HT1080 (cell line): ENCODE measurements around the gene ZBED4. TPM values are rescaled to one million over a fixed set of nuclear protein-coding genes. Genes with fewer than 3 reads are reported as not detected.

Experiments used
- DNase-seq: peaks from one replicate; pipeline ENCODE4 v3.0.0-alpha.2; 2015; ENCODE audit warnings: low read depth
- total RNA-seq: library from RNA; depleted of rRNA; stranded (reverse); fragments of >200 nt; shearing (Covaris generic); gene quantifications from 2 replicates; pipeline ENCODE4 v1.2.3, GENCODE V29; 2014

The ZBED4 gene
- total RNA-seq, 1 experiment from 2014 or later: 15.1 TPM

GRCh38 chr22:49825944-49826602 lies 27.6 kb upstream of the ZBED4 start:
- DNase-seq: peak; percentile 31

GRCh38 chr22:49826603-49827270 lies 26.9 kb upstream of the ZBED4 start:
- no peak for DNase-seq

GRCh38 chr22:49827271-49827852 lies 26.3 kb upstream of the ZBED4 start:
- no peak for DNase-seq

GRCh38 chr22:49827853-49828598 lies 25.6 kb upstream of the ZBED4 start, which contains the start of gene BRD1:
Gene BRD1, minus strand, starts transcription at chr22:49827873. Its CDS starts 3,556 bp downstream, at chr22:49824317.
- DNase-seq: no peak

GRCh38 chr22:49828599-49828965 lies 25.1 kb upstream of the ZBED4 start:
- DNase-seq: no peak

- no peak for DNase-seq
Measured at GRCh38 chr22:49829044-49829853, 24.4 kb upstream of the ZBED4 start.

- no peak for DNase-seq
Measured at GRCh38 chr22:49833340-49834007, 20.2 kb upstream of the ZBED4 start.

- peak; percentile 63 for DNase-seq
Measured at GRCh38 chr22:49838771-49839717, 14.6 kb upstream of the ZBED4 start.

- no peak for DNase-seq
Measured at GRCh38 chr22:49845241-49845640, 8.4 kb upstream of the ZBED4 start.

GRCh38 chr22:49845666-49846459 lies 7.8 kb upstream of the ZBED4 start:
- no peak for DNase-seq

GRCh38 chr22:49847751-49848689 lies 5.6 kb upstream of the ZBED4 start:
- no peak for DNase-seq

GRCh38 chr22:49848690-49849160 lies 4.9 kb upstream of the ZBED4 start:
- no peak for DNase-seq

- no peak for DNase-seq
Measured at GRCh38 chr22:49849161-49850020, 4.3 kb upstream of the ZBED4 start.

- no peak for DNase-seq
Measured at GRCh38 chr22:49850021-49850911, 3.4 kb upstream of the ZBED4 start.
